ENCODE data around the gene DIP2B.
"Not testable (repeated sequence)": the region's sequence is repeated elsewhere in the genome, so short reads cannot be mapped to it uniquely, and the experiment has no call there.

DIP2B gene

GRCh38 chr12:50550530-50551223 lies 45.9 kb downstream of the DIP2B start:
- no peak for DNase-seq (ENCODE audit: low spot score)

DNA sequence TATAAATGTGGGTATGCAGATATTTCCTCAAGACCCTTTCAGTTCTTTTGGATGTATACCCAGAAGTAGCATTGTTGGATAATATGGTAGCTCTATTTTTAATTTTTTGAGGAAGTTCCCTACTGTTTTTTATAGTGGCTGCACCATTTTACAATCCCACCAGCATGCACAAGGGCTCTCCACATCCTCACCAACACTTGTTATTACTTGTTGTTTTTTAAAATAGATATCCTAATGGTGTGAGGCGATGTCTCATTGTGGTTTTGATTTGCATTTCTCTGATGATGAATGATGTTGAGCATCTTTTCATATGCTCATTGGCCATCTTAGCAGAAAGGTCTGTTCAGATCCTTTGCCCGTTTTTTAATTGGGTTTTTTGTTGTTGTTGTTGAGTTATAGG lies 47.1 kb downstream of the DIP2B start:
- DNase-seq (ENCODE audit: low spot score), result no peak

DNA sequence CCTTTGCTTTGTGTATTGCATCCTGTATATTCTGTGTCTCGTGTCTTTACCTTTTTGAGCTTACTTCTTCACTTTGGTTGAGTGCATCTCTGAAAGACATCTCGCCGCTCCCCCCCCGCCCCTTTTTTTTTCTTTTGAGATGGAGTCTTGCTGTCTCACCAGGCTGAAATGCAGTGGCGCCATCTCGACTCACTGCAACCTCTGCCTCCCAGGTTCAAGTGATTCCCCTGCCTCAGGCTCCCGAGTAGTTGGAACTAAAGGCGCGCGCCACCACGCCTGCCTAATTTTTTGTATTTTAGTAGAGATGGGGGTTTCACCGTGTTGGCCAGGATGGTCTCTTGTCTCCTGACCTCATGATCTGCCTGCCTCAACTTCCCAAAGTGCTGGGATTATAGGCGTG lies 49.9 kb downstream of the DIP2B start:
- no peak for DNase-seq (ENCODE audit: low spot score)

DNA sequence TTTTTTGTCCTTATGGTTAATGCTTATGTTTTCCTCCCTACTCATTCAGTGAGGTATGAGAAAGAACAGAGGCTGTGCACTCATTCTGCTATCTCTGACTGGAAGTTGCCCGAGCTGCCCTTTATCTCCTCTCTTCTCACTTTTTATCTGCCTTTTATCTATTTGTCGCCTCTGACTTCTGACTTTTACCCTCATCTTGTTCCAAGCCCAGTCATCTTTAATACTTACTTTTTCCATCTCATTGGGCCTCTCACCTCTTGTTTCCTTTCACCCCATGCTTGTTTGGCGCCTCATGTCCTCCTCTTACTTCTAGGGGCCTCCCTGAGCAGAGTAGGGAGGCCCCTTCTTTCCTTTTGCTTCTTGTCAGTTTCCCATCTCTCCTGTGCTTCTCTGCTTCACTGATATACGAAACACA lies 50.7 kb downstream of the DIP2B start:
- no peak for DNase-seq (ENCODE audit: low spot score)

GRCh38 chr12:50556273-50556672 lies 51.5 kb downstream of the DIP2B start:
- no peak for DNase-seq (ENCODE audit: low spot score)

GRCh38 chr12:50556796-50557195 lies 52.0 kb downstream of the DIP2B start:
- DNase-seq (ENCODE audit: low spot score), result not testable (repeated sequence)

DNA sequence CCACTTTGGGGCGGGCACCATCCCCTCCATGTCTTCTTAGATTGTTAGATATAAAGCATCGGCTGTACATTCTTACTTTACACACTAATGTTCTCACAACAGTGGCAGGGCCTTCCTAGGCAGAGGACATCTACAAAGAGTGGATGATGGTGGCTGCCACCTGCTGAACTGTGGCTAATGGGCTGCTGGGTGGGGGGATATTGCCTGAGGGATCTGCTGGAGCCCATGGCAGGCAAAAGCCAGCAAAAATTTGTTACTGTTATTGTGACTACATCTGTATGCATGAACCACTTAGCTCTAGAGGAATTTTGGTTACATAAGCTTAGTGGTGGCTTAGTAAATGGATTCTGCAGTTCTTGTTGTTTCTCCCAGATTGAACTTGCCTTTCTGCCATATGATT lies 52.6 kb downstream of the DIP2B start:
- no peak for DNase-seq (ENCODE audit: low spot score)

- no peak for DNase-seq (ENCODE audit: low spot score)
Measured at GRCh38 chr12:50558970-50559369, 54.2 kb downstream of the DIP2B start.

GRCh38 chr12:50562520-50563433 lies 58.0 kb downstream of the DIP2B start:
- no peak for DNase-seq (ENCODE audit: low spot score)

DNA sequence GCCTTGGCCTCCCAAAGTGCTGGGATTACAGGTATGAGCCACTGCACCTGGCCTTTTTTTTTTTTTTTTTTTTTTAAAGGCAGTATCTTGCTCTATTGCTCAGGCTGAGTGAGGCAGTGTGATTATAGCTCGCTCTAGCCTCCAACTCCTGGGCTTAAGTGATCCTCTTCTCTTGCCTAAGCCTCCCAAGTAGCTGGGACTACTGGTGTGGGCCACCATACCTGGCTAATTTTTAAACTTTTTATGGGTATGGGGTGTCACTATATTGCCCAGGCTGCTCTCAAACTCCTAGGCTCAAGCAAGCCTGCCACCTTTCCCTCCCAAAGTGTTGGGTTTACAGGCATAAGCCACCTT lies 58.6 kb downstream of the DIP2B start:
- no peak for DNase-seq (ENCODE audit: low spot score)

DNA sequence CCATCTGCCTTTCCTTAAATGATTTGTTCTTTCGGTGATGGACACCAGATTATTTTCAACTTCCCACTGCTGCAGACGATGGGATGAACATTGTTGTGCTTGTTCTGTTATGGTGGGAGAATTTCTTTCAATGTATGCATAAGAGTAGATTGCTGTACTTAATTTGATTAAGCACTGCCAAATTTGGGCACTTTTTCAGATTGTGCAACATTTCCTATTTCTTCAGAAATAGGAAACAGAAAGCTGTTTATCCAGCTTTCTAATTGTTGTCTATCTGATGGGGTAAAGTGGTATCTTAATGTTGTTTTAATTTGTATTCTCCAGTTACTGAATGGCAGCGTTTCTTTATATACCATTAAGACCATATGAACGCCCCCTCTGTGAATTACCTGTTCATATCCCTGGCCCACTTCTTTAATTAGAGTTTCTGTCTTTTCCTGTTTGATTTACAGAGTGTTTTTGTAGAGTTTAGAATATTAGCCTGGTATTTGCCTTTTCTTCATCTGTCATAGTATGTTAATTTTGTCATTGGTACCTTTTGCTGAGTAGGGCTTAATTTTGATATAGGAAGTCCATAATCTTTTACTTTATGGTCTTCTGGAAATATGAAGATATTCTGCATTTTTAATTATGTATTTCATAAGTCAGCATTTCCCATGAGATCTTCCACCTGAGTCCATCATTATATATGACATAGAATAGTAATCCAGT lies 59.6 kb downstream of the DIP2B start:
- peak; percentile 39 for DNase-seq (ENCODE audit: low spot score)

- no peak for DNase-seq (ENCODE audit: low spot score)
Measured at GRCh38 chr12:50564948-50565297, 60.1 kb downstream of the DIP2B start.

DNA sequence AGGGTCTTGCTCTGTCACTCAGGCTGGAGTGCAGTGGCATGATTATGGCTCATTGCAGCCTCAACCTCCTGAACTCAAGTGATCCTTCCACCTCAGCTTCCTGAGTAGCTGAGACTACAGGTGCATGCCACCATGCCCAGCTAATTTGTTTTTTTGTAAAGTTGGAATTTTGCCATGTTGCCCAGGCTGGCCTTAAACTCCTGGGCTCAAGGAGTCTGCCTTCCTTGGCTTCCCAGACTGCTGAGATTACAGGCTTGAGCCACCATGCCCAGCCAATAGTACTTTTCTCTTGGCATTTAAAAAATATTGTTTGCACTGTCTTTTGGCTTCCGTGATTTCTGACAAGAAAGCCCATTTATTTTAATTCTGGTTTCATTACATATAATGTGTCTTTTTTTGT lies 61.3 kb downstream of the DIP2B start:
- peak; percentile 64 for DNase-seq (ENCODE audit: low spot score)

GRCh38 chr12:50567926-50568325 lies 63.1 kb downstream of the DIP2B start:
- peak; percentile 56 for DNase-seq (ENCODE audit: low spot score)

DNA sequence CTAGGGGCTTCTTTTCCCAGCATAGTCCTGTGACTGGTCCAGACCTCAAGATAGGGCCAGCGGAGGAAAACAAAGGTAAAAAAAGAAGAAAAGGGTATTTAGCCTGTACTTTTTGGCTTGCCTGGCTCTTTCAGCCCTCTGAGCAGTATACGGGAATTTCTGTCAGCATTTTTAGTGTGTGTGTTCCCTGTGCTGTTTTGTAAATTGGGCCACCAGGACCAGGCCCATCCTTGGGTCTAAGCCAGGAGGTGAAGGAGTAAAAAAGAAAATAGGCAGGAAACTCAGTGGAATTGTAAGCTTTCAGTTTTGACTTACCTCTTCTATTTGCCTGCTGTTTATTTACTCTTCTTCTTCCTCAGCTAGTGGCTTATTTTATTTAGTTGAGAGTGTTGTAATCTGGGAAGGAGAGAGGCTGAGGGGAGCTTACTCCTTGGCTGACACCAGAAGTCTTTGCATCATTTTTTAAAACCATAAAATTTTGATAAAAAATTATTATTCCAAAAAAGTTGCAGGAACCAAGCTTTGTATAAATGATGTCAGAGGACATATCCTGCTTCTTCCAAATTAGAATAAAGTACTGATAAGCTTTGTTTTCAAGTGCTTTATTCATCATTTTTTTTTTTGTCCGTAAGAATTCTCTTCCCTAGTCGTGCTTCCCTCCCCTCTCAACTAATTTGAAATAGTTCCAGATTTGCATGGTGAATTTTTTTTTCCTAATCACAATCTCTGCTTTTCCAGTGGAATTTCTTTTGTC lies 63.7 kb downstream of the DIP2B start:
- peak; percentile 69 for DNase-seq (ENCODE audit: low spot score)

DNA sequence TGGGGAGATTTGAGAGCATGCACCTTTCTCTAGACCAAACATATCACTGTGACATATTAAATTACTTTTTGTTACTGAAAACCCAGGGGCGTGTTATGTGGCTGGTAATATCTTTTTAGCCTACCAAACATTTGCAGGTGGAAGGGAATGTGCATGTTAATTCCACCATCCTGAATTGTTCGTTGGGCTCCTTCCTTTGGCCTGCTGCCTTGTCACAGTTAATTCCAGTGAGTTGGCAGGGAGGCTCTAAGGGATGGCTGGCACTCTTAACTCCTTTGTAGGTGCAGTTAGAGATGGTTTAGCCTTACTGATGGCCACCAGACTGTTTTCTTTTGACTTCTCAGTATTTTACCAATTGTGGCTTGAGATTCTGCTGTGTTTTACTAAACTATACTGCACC lies 64.5 kb downstream of the DIP2B start:
- peak; percentile 94 for DNase-seq (ENCODE audit: low spot score)

- no peak for DNase-seq (ENCODE audit: low spot score)
Measured at GRCh38 chr12:50569876-50570275, 65.1 kb downstream of the DIP2B start.

DNA sequence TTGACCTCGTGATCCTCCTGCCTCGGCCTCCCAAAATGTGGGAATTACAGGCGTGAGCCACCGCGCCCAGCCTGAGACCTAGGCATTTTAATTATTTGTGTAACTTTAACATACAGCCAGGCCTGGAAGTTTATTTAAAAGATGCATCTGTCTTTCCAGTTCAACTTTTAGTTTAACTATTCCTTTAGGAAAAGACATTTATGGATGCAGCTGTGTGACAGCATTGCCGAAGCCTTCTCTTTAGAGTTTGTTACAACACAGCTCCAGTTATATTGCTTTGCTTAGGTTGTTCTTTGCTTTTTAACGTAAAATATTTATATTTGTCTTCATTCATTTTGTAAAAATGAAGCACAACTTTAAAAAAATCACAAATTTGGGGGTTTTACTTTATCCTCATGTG lies 67.0 kb downstream of the DIP2B start:
- no peak for DNase-seq (ENCODE audit: low spot score)

DNA sequence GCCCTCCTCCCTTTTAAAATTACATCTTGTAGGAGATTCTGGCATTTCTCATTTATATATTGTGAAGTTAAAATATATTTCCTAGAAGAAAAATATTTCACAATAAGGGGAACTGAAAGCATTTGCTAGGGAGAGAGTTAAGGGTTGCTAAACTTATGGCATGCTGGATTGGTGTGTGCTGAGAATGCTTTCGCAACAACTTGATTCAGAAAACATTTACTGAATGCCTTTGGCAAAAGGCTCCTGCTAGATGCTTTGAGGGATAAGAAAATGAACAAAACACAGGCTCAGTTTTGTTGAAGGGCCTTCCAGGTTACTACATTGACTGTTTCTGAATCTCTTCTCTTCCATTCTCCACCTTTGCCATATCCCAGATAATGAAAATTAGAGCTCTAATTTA lies 67.5 kb downstream of the DIP2B start:
- DNase-seq (ENCODE audit: low spot score), result peak; percentile 36

GRCh38 chr12:50572760-50573159 lies 68.0 kb downstream of the DIP2B start:
- peak; percentile 68 for DNase-seq (ENCODE audit: low spot score)

GRCh38 chr12:50573271-50573670 lies 68.5 kb downstream of the DIP2B start:
- no peak for DNase-seq (ENCODE audit: low spot score)
